ENCODE measurements around the gene CA5A.
A peak's percentile ranks its signal among the peaks of the same experiment; 100 is the strongest.

- TF ChIP-seq, protein P1, sequence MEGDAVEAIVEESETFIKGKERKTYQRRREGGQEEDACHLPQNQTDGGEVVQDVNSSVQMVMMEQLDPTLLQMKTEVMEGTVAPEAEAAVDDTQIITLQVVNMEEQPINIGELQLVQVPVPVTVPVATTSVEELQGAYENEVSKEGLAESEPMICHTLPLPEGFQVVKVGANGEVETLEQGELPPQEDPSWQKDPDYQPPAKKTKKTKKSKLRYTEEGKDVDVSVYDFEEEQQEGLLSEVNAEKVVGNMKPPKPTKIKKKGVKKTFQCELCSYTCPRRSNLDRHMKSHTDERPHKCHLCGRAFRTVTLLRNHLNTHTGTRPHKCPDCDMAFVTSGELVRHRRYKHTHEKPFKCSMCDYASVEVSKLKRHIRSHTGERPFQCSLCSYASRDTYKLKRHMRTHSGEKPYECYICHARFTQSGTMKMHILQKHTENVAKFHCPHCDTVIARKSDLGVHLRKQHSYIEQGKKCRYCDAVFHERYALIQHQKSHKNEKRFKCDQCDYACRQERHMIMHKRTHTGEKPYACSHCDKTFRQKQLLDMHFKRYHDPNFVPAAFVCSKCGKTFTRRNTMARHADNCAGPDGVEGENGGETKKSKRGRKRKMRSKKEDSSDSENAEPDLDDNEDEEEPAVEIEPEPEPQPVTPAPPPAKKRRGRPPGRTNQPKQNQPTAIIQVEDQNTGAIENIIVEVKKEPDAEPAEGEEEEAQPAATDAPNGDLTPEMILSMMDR (IDR thresholded peaks at IDR 0.05 in 2 of 3, conservative IDR thresholded peaks at IDR 0.05 in 1 of 3; ENCODE audit: borderline replicate concordance in 1 of 3, insufficient read depth in 1 of 3, low read depth in 2 of 3, low read length in 2 of 3), result no peak
- TF ChIP-seq SRF (IDR thresholded peaks at IDR 0.05; ENCODE audit: low read depth) (no peak), POLR2AphosphoS5 (IDR thresholded peaks at IDR 0.05; ENCODE audit: low read depth, low read length) (peak; percentile 42; the same call in 1 of the 2 replicates), RAD21 (IDR thresholded peaks at IDR 0.05; ENCODE audit: low read depth) (no peak), ELF1 (IDR thresholded peaks at IDR 0.05; ENCODE audit: borderline replicate concordance, low read depth) (no peak), SIN3A (IDR thresholded peaks at IDR 0.05; ENCODE audit: low read depth) (no peak), POLR2A (IDR thresholded peaks at IDR 0.05; ENCODE audit: borderline replicate concordance, extremely low read depth, insufficient read depth, insufficient read length) (no peak)
Measured at GRCh38 chr16:87845213-87845612, 91.1 kb downstream of the CA5A start.
